Astrocyte of the cerebellum (primary cell): Measurements from ENCODE around the gene ATP4A.

Source experiments
- DNase-seq: peaks from one replicate; pipeline ENCODE4 v3.0.0-alpha.2; 2011; ENCODE audit warnings: low read depth
- H3K4me3 ChIP-seq: 2 replicates; pipeline ENCODE4 v1.5.1; 2011; ENCODE audit warnings: mild to moderate bottlenecking, low read depth, low read length, moderate library complexity
- in situ Hi-C: cut with HindIII; loops from 2 replicates; pipeline ENCODE4 v1.10.0; 2017; ENCODE audit warnings: low sequenced_read_pairs
- TF ChIP-seq, protein P1 (sequence below): IDR thresholded peaks from 2 replicates; pipeline ENCODE4 v1.5.1; 2012; ENCODE audit warnings: low read length, low read depth, moderate library complexity, mild to moderate bottlenecking; ENCODE audit errors: missing control alignments

Gene ATP4A

GRCh38 chr19:35533822-35534392, 29.6 kb downstream of the ATP4A start:
- in situ Hi-C loops = no loop called here
- TF ChIP-seq, protein P1, sequence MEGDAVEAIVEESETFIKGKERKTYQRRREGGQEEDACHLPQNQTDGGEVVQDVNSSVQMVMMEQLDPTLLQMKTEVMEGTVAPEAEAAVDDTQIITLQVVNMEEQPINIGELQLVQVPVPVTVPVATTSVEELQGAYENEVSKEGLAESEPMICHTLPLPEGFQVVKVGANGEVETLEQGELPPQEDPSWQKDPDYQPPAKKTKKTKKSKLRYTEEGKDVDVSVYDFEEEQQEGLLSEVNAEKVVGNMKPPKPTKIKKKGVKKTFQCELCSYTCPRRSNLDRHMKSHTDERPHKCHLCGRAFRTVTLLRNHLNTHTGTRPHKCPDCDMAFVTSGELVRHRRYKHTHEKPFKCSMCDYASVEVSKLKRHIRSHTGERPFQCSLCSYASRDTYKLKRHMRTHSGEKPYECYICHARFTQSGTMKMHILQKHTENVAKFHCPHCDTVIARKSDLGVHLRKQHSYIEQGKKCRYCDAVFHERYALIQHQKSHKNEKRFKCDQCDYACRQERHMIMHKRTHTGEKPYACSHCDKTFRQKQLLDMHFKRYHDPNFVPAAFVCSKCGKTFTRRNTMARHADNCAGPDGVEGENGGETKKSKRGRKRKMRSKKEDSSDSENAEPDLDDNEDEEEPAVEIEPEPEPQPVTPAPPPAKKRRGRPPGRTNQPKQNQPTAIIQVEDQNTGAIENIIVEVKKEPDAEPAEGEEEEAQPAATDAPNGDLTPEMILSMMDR = no peak

GRCh38 chr19:35533201-35533821, 30.1 kb downstream of the ATP4A start, which contains the start of gene GAPDHS:
Gene GAPDHS, plus strand, starts transcription at chr19:35533456. Its CDS starts 72 bp downstream, at chr19:35533528.
- no peak for DNase-seq
- TF ChIP-seq, protein P1 = no peak
- H3K4me3 ChIP-seq = no peak within 1 kb of the TSS
- in situ Hi-C loops = no loop called here

More at GRCh38 chr19:35533822-35534392, 29.6 kb downstream of the ATP4A start:
- DNase-seq = no peak
- H3K4me3 ChIP-seq = no peak overlapping the region

DNA sequence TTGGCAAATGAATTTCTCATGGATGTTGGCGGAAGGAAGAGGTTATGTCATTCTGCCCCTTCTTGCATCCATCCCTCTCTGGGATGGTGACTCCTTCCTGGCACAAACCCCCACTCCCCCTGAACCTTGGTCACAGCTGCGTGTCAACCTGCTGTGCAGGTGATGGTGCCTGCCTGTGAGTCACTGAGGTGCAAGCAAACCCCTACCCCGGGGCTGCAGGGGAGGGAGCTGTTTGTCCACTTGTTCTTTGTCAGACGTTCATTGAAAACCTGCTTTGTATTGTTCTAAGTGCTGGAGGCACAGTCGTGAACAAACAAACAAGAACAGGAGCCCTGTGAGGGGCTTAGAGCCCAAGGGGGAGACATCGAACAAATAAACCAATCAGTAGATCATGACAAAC, 32.2 kb downstream of the ATP4A start:
- H3K4me3 ChIP-seq = no peak overlapping the region
- no peak for DNase-seq
- in situ Hi-C loops = no loop called here
- TF ChIP-seq, protein P1 = no peak

DNA sequence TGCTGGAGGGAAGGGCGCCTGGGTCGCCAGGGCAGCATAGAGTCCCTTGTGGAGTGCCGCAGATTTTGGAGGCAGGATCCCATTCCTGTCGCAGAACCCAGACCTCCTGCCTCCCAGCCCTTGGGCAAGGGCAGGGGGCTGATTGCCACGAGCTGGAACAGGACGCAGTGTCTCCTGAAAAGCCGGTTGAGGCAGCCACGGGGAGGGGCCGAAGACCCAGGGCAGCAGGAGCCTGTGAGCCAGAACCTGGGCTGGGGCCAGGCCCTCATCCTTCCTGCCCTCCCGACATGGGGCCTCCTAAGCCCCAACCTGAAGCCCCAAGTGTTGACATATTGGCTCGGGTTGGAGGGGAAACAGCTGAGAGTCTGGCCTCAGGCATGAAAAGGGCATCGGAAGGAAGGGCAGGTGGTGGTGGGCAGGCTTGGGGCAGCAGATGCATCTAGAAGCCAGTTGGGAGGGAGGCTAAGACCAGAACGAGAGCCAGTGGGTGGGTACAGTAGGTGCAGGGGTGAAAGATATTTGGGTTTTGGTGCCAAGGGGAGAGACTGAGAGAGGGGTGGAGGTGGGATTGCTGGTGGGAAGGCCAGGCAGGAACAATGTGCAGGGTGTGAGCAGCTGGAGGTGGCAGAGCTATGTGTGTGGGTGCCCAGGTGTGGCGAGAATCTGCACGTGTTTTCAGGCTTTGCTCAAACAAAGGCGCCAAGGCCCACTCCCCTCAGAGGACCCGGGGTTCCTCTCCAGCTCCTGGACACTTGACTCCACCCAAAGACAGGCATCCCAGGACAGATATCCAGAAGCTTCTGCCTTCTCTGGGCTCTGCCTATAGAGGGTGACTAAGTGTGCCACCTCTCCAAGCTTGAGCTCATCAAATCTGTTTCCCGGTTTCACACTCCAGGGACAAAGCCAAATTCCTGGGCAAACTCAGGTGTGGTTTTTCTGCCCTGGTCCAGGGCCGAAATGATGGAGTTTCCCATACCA, 33.9 kb downstream of the ATP4A start:
- in situ Hi-C loops = no loop called here
- no peak overlapping the region for H3K4me3 ChIP-seq
- DNase-seq = no peak
- TF ChIP-seq, protein P1 = no peak

GRCh38 chr19:35528218-35529038, 35.0 kb downstream of the ATP4A start, which contains the start of gene SBSN:
Gene SBSN, minus strand, starts transcription at chr19:35528311. Its CDS starts 30 bp downstream, at chr19:35528281.
- no peak for DNase-seq
- no peak within 1 kb of the TSS for H3K4me3 ChIP-seq
- TF ChIP-seq, protein P1 = no peak
- in situ Hi-C loops = no loop called here

DNA sequence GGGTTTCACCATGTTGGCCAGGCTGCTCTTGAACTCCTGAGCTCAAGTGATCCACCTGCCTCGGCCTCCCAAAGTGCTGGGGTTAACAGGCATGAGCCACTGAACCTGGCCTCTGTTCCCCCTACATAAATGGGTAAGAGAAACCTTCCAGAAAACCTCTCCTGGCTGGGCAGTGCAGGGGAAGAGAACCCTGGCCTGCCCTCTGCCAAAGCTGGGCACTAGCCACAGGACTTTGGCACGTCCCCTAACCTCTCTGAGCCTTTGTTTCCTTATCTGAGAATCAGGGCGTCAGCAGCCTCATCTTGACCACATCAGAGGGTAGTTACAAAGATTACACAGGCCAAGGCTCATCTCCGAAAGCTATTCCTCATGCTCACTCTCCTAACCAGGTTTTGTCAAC, 37.6 kb downstream of the ATP4A start:
- H3K4me3 ChIP-seq = no peak overlapping the region
- TF ChIP-seq, protein P1 = no peak
- no peak for DNase-seq
- in situ Hi-C loops = no loop called here
